ENCODE measurements around the gene CCNB2.

GRCh38 chr15:59087731-59088130 lies 17.2 kb upstream of the CCNB2 start:
- no peak for TF ChIP-seq POLR2AphosphoS5 (IDR thresholded peaks at IDR 0.05)
- no peak for TF ChIP-seq CTCF (IDR thresholded peaks at IDR 0.05)
- no peak for TF ChIP-seq POLR2A (IDR thresholded peaks at IDR 0.05)
